BE2C (cell line): Measurements from ENCODE around the gene ISX.
"Not testable (repeated sequence)": the region's sequence is repeated elsewhere in the genome, so short reads cannot be mapped to it uniquely, and the experiment has no call there.

Experiments
- DNase-seq: peaks from one replicate; pipeline ENCODE4 v3.0.0-alpha.2; 2020
- H3K27me3 ChIP-seq: fragments of 250-450 bp; sonication (Bioruptor Pico); 2 replicates; pipeline ENCODE4 v1.5.1; 2020; ENCODE audit warnings: mild to moderate bottlenecking
- H3K36me3 ChIP-seq: fragments of 250-450 bp; sonication (Bioruptor Pico); 2 replicates; pipeline ENCODE4 v1.5.1; 2020; ENCODE audit warnings: mild to moderate bottlenecking
- H3K4me1 ChIP-seq: fragments of 250-450 bp; sonication (Bioruptor Pico); 2 replicates; pipeline ENCODE4 v1.5.1; 2020
- H3K4me3 ChIP-seq: 2 replicates; pipeline ENCODE4 v1.5.1; 2011; ENCODE audit warnings: low read depth, low read length
- H3K9me3 ChIP-seq: fragments of 250-450 bp; sonication (Bioruptor Pico); 2 replicates; pipeline ENCODE4 v1.5.1; 2020
- CTCF ChIP-seq: IDR thresholded peaks from 2 replicates; pipeline ENCODE4 v1.5.1; 2012; ENCODE audit warnings: mild to moderate bottlenecking, low read depth, low read length

Gene ISX

GRCh38 chr22:35046744-35047462 lies 19.1 kb upstream of the ISX start:
- H3K4me3 ChIP-seq, result no peak overlapping the region
- DNase-seq, result no peak
- TF ChIP-seq CTCF, result no peak
- H3K27me3 ChIP-seq, result no peaks in the 10 kb centered on the region
- H3K4me1 ChIP-seq, result no peaks in the 10 kb centered on the region
- no peaks in the 10 kb centered on the region; the same call in 1 of the 2 replicates for H3K9me3 ChIP-seq
- no peaks in the 10 kb centered on the region for H3K36me3 ChIP-seq

- not testable (repeated sequence) for H3K4me3 ChIP-seq, H3K36me3 ChIP-seq, DNase-seq, H3K4me1 ChIP-seq, H3K9me3 ChIP-seq, H3K27me3 ChIP-seq
Measured at GRCh38 chr22:35050038-35050437, 15.9 kb upstream of the ISX start.

GRCh38 chr22:35051013-35051535 lies 14.9 kb upstream of the ISX start:
- H3K4me3 ChIP-seq, result no peak overlapping the region
- DNase-seq, result no peak
- no peaks in the 10 kb centered on the region for H3K4me1 ChIP-seq
- H3K9me3 ChIP-seq, result no peaks in the 10 kb centered on the region; the same call in 1 of the 2 replicates
- no peak for TF ChIP-seq CTCF
- H3K36me3 ChIP-seq, result no peaks in the 10 kb centered on the region
- H3K27me3 ChIP-seq, result no peaks in the 10 kb centered on the region

- H3K27me3 ChIP-seq, result no peaks in the 10 kb centered on the region
- H3K36me3 ChIP-seq, result no peaks in the 10 kb centered on the region
- no peak for TF ChIP-seq CTCF
- H3K4me1 ChIP-seq, result no peaks in the 10 kb centered on the region
- DNase-seq, result no peak
- no peak overlapping the region for H3K4me3 ChIP-seq
- H3K9me3 ChIP-seq, result no peaks in the 10 kb centered on the region; the same call in 1 of the 2 replicates
Measured at GRCh38 chr22:35051791-35052190, 14.2 kb upstream of the ISX start.

- H3K36me3 ChIP-seq, result no peaks in the 10 kb centered on the region
- TF ChIP-seq CTCF, result no peak
- H3K27me3 ChIP-seq, result no peaks in the 10 kb centered on the region
- no peaks in the 10 kb centered on the region for H3K9me3 ChIP-seq
- no peak for DNase-seq
- H3K4me1 ChIP-seq, result no peaks in the 10 kb centered on the region
- H3K4me3 ChIP-seq, result no peak overlapping the region
Measured at GRCh38 chr22:35053060-35053835, 12.7 kb upstream of the ISX start.

- no peak for DNase-seq
- Histone ChIP-seq H3K4me3 (no peak overlapping the region), H3K27me3 (no peaks in the 10 kb centered on the region), H3K36me3 (no peaks in the 10 kb centered on the region), H3K4me1 (no peaks in the 10 kb centered on the region), H3K9me3 (no peaks in the 10 kb centered on the region)
- no peak for TF ChIP-seq CTCF
Measured at GRCh38 chr22:35054064-35054463, 11.9 kb upstream of the ISX start.
